Fibroblast of villous mesenchyme (primary cell): ENCODE measurements around the gene CAMK1D. TPM values are rescaled to one million over a fixed set of nuclear protein-coding genes. Genes with fewer than 3 reads are reported as not detected.

Experiments
- DNase-seq: peaks from one replicate; pipeline ENCODE4 v3.0.0-alpha.2; 2010; ENCODE audit warnings: low read depth
- H3K4me3 ChIP-seq: 2 replicates; pipeline ENCODE4 v1.5.1; 2011; ENCODE audit warnings: low read depth, mild to moderate bottlenecking, low read length
- total RNA-seq: library from RNA; depleted of rRNA; stranded (reverse); fragments of >200 nt; gene quantifications from 2 replicates; pipeline ENCODE4 v1.2.3, GENCODE V29; 2012
- TF ChIP-seq, protein P1 (sequence below): IDR thresholded peaks from 2 replicates; pipeline ENCODE4 v1.5.1; 2012; ENCODE audit warnings: low read depth, mild to moderate bottlenecking, low read length; ENCODE audit not compliant: insufficient read depth

Gene CAMK1D
- total RNA-seq, 1 donor, result 1.3 TPM

GRCh38 chr10:12448729-12449391 is 99.5 kb downstream of the CAMK1D start:
- TF ChIP-seq, protein P1, sequence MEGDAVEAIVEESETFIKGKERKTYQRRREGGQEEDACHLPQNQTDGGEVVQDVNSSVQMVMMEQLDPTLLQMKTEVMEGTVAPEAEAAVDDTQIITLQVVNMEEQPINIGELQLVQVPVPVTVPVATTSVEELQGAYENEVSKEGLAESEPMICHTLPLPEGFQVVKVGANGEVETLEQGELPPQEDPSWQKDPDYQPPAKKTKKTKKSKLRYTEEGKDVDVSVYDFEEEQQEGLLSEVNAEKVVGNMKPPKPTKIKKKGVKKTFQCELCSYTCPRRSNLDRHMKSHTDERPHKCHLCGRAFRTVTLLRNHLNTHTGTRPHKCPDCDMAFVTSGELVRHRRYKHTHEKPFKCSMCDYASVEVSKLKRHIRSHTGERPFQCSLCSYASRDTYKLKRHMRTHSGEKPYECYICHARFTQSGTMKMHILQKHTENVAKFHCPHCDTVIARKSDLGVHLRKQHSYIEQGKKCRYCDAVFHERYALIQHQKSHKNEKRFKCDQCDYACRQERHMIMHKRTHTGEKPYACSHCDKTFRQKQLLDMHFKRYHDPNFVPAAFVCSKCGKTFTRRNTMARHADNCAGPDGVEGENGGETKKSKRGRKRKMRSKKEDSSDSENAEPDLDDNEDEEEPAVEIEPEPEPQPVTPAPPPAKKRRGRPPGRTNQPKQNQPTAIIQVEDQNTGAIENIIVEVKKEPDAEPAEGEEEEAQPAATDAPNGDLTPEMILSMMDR, result no peak
- DNase-seq, result peak; percentile 87
- no peak overlapping the region for H3K4me3 ChIP-seq

- no peak overlapping the region for H3K4me3 ChIP-seq
- no peak for DNase-seq
- TF ChIP-seq, protein P1, result no peak
Observed at GRCh38 chr10:12455318-12455717, 106.0 kb downstream of the CAMK1D start.

GRCh38 chr10:12455766-12456165 is 106.4 kb downstream of the CAMK1D start:
- TF ChIP-seq, protein P1, result no peak
- H3K4me3 ChIP-seq, result no peak overlapping the region
- DNase-seq, result no peak

DNA sequence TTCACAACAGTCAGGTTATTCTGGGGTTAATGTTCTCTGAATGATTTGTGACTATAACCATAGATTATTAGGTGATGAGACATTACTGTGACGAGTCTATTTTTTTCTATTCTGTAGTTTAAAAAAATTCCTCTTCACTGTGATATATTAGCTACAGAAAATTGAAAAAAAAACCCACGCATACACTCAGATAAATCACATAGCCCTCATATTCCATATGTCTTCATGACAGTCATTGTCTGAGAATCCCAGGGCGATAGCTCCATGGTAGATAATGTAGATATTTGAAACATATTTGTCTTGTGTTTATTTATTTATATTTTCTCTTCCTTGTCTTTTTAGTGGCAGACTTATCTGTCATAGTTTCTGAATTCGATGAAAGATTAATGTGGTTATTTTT is 110.0 kb downstream of the CAMK1D start:
- TF ChIP-seq, protein P1, result no peak
- H3K4me3 ChIP-seq, result no peak overlapping the region
- DNase-seq, result no peak

DNA sequence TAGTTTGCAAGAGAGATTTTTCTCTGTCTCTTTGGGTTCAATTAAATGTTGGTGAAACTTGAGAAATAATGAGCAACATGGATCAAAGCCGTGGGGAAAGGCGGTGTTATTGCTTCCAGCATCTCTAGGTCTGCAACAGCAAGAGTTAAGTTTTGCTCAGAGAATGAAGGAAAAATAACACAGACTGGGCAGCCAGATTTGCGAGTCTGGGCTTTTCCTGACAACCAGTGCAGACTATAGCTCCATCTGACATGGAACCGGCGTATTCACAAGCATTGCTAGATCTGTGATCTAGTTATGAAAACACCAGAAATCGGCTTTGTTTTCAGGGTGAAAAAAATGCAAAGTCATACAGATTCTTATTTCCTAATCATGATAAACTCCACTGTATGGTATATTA is 110.4 kb downstream of the CAMK1D start:
- H3K4me3 ChIP-seq, result no peak overlapping the region
- DNase-seq, result no peak
- TF ChIP-seq, protein P1, result no peak

DNA sequence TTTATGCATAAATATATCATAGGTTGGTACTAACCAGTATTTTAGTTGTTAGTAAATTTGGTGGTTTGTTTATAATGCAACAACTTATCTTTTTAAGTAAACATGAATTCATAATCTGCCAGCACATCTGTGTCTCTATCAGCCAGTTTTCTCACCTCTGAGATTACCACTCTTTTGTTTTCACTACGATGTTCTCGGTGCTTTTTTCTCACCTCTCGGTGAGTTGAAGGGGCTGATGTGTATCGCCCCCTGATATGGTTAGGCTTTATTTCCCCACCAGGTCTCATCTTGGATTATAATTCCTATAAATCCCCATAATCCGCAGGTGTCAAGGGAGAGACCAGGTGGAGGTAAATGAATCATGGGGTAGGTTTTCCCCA is 114.1 kb downstream of the CAMK1D start:
- TF ChIP-seq, protein P1, result no peak
- DNase-seq, result no peak
- H3K4me3 ChIP-seq, result no peak overlapping the region
